ENCODE results near the gene NUP133.
"Not testable (repeated sequence)": the region's sequence is repeated elsewhere in the genome, so short reads cannot be mapped to it uniquely, and the experiment has no call there.

NUP133 gene

GRCh38 chr1:229509576-229509975, 1.4 kb upstream of the NUP133 start:
- DNase-seq (ENCODE audit: low read depth in 2 of 2): no peak

GRCh38 chr1:229508823-229509337, 739 bp upstream of the NUP133 start:
- DNase-seq (ENCODE audit: low read depth in 2 of 2): no peak

- DNase-seq (ENCODE audit: low read depth in 2 of 2): no peak
Measured at GRCh38 chr1:229507502-229507901, 639 bp downstream of the NUP133 start.

GRCh38 chr1:229506633-229507032, 1.5 kb downstream of the NUP133 start:
- no peak for DNase-seq (ENCODE audit: low read depth in 2 of 2)

GRCh38 chr1:229495782-229496181, 12.4 kb downstream of the NUP133 start:
- no peak for DNase-seq (ENCODE audit: low read depth in 2 of 2)

- no peak for DNase-seq (ENCODE audit: low read depth in 2 of 2)
Measured at GRCh38 chr1:229487181-229487580, 21.0 kb downstream of the NUP133 start.

- no peak for DNase-seq (ENCODE audit: low read depth in 2 of 2)
Measured at GRCh38 chr1:229485318-229485717, 22.8 kb downstream of the NUP133 start.

- no peak for DNase-seq (ENCODE audit: low read depth in 2 of 2)
Measured at GRCh38 chr1:229482511-229482910, 25.6 kb downstream of the NUP133 start.

GRCh38 chr1:229480495-229480894, 27.6 kb downstream of the NUP133 start:
- DNase-seq (ENCODE audit: low read depth in 2 of 2): no peak

GRCh38 chr1:229479660-229480399, 28.3 kb downstream of the NUP133 start:
- DNase-seq (ENCODE audit: low read depth in 2 of 2): no peak

GRCh38 chr1:229478852-229479251, 29.3 kb downstream of the NUP133 start:
- DNase-seq (ENCODE audit: low read depth in 2 of 2): no peak

- DNase-seq (ENCODE audit: low read depth in 2 of 2): not testable (repeated sequence)
Measured at GRCh38 chr1:229475859-229476258, 32.3 kb downstream of the NUP133 start.

- DNase-seq (ENCODE audit: low read depth in 2 of 2): no peak
Measured at GRCh38 chr1:229474509-229474908, 33.6 kb downstream of the NUP133 start.

GRCh38 chr1:229471175-229471574, 37.0 kb downstream of the NUP133 start:
- DNase-seq (ENCODE audit: low read depth in 2 of 2): no peak

GRCh38 chr1:229470406-229471043, 37.6 kb downstream of the NUP133 start:
- DNase-seq (ENCODE audit: low read depth in 2 of 2): no peak

GRCh38 chr1:229466887-229467286, 41.3 kb downstream of the NUP133 start:
- DNase-seq (ENCODE audit: low read depth in 2 of 2): no peak

- no peak for DNase-seq (ENCODE audit: low read depth in 2 of 2)
Measured at GRCh38 chr1:229464672-229465071, 43.5 kb downstream of the NUP133 start.

- DNase-seq (ENCODE audit: low read depth in 2 of 2): no peak
Measured at GRCh38 chr1:229461032-229461668, 47.0 kb downstream of the NUP133 start.

GRCh38 chr1:229459815-229460214, 48.3 kb downstream of the NUP133 start:
- DNase-seq (ENCODE audit: low read depth in 2 of 2): no peak

- no peak for DNase-seq (ENCODE audit: low read depth in 2 of 2)
Measured at GRCh38 chr1:229457436-229457835, 50.7 kb downstream of the NUP133 start.

- no peak for DNase-seq (ENCODE audit: low read depth in 2 of 2)
Measured at GRCh38 chr1:229456016-229456415, 52.1 kb downstream of the NUP133 start.

- no peak for DNase-seq (ENCODE audit: low read depth in 2 of 2)
Measured at GRCh38 chr1:229454056-229454455, 54.1 kb downstream of the NUP133 start.
